H54 (cell line): Measurements from ENCODE around the gene VAMP4.

Experiments
- DNase-seq: peaks from one replicate; pipeline ENCODE4 v3.0.0; 2011; ENCODE audit warnings: low spot score, mixed read lengths; ENCODE audit not compliant: insufficient read length
- FAIRE-seq: peaks from 3 replicates; lab custom pipeline; 2011; peaks lifted over from hg19 to GRCh38; lab: Jason Lieb, UNC
- POLR2A ChIP-seq: IDR thresholded peaks from 2 replicates; pipeline ENCODE4 v1.6.1; 2011; ENCODE audit warnings: low read depth, mild to moderate bottlenecking, low read length

VAMP4 gene, protein sequence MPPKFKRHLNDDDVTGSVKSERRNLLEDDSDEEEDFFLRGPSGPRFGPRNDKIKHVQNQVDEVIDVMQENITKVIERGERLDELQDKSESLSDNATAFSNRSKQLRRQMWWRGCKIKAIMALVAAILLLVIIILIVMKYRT

DNA sequence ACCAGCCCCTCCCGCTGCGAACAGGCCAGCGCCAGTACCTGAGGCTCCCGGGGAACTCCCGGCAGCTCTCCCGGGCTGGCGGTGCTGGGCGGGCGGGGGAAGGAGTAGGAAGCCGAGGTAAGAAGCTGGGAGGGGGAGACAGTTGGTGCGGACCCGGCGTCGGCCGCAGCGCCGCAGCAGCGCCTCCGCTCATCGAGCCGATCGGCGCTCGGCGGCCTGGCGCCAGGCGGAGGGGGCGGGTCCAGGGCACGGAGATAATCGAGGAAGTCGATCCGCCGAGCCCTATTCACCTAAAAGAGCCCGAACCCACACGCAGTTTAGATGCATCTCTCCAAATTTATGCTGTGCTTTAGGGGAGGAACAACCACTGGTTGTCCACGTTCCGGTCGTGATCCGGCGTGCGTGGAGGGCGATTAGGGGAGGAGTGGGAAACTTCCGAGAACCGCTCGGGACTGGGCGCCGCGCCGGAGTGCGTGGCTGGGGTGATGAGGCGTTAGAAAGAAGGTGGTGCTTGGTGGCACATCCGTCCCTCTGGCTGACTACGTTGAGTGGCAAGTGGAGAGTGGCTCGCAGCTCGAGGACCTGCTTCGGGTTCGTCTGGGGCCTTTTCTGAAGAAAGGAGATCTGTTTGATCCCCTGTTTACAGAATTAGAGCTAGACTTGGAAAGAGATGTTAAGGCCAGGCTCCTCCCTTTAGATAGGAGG is at the start of gene VAMP4:
TSS of gene VAMP4 (minus strand) at position 194 of the 705 bp plus-strand sequence. CDS start 3,651 bp downstream, outside the sequence.
- FAIRE-seq (no peak), DNase-seq (peak; percentile 61)

DNA sequence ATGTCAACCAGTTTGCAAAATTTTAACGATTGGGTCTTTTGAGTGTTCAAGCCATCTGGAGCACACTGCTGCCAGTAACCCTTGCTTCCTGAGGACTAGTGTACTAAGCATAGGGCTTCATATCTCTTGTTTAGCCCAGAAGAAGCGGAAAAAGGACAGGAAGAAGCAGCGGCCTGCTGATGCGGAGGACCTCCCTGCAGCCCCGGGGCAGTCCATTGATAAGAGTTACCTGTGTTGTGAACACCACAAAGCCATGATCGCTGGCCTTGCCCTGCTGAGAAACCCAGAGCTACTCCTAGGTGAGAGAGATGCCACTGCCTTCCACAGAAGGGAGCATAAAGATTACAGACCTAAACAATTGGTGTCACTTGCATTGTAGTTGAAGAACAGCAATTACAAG is 48.5 kb upstream of the VAMP4 start:
- TF ChIP-seq POLR2A, result no peak
- FAIRE-seq, result no peak
- no peak for DNase-seq

More for the DNA sequence above, at the start of gene VAMP4:
- peak; percentile 71 for TF ChIP-seq POLR2A

DNA sequence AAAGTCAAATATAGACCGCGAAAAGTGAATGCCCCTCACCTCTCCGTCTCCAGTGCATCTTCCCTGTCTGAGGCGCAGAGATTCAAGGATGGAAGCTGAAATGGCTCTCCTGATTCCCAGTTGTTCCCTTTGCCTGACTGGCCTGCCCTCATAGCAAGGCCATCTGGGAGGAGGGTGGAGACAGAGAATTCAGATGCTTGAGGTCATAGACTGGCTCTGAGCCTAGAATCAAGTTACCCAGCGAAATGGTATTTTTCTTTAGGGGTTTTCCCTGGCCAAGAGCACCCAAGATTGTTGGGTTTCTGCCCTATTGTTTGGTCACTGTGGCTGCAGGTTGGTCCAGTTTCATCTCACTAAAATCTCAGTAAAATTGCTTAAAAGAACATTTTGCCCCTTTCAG is 46.8 kb upstream of the VAMP4 start:
- peak; percentile 27 for DNase-seq
- TF ChIP-seq POLR2A, result no peak
- no peak for FAIRE-seq

DNA sequence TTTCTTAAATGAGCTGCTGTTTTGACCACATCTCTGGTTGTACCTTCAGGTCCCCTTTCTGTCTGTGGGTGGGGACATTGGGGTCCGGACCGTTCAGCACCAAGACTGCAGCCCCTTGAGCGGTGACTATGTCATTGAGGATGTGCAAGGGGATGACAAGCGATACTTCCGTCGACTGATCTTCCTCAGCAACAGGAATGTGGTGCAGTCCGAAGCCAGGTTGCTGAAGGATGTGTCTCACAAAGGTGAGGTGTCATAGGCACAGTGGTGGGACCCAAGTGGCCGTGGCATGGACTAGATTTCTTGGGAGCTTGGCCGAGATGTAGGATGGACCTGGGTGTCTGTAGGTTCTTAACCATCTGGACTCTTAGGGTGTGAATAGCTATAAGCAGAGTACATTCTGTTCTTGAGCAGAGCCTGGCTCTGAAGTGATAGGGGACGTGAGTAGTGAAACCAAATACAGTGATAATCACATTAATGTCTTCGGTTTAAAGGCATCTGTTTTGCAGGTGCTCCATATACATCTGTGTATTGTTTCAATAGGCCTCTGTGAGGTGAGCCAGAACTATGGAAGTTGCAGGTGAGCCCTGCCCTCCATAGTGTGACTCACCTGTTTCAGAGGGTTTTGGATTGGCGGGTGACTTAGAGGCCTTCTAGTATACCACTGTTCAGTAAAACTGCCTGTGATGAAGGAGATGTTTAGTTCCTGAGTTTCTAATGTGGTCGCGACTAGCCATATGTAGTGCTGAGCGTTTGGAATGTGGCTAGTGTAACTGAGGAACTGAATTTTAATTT is 46.0 kb upstream of the VAMP4 start:
- FAIRE-seq, result no peak
- DNase-seq, result no peak
- TF ChIP-seq POLR2A, result no peak

DNA sequence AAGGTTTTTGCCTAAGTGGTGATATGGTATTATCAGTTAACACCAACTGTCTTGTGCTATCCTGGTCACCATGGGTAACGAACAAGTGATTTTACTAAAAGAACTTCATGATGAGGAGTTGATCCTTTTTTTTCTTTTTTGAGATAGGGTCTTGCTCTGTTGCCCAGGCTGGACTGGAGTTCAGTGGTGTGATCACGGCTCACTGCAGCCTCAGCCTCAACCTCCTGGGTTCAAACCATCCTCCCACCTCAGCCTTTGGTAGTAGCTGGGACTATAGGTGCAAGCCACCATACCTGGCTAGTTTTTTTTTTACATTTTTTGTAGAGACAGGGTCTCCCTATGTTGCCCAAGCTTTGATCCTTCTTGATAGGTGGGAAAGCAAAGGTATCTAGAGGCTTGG is 44.7 kb upstream of the VAMP4 start:
- FAIRE-seq, result no peak
- no peak for DNase-seq
- TF ChIP-seq POLR2A, result no peak

DNA sequence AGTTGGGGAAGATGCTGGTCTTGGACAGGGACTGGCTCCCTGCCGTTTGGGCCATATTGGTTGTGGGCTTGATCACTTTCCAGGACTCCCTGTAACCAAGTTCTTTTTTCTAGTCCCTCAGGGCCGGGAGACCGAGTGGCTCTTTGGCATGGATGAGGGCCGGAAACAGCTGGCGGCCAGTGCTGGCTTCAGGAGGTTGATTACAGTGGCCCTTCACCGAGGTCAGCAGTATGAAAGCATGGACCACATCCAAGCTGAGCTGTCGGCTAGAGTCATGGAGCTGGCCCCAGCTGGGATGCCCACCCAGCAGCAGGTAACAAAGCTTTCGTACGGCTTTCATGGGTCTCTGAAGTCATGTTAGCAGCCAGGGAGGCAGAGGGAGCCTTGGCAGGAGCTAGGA is 43.9 kb upstream of the VAMP4 start:
- TF ChIP-seq POLR2A, result no peak
- FAIRE-seq, result no peak
- DNase-seq, result no peak

DNA sequence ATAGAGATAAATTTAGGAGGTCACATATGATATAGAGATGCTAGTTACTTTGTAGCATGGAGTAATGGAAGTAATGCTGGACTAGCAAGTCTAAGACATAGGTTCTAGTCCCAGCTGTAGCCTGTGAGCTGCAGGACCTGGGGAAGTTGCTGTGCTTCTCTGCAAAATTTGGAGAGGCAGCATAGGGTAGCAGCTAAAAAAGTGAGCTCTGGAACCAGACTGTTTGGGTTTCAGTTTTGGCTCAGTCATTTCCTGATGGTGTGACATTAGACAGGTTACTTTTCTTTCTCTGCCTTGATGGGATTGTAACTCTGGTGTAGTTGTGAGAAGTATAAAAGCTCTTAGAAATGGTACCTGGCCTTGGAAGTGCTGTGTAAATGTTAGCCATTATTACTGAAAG is 42.9 kb upstream of the VAMP4 start:
- DNase-seq (no peak), FAIRE-seq (no peak)
- TF ChIP-seq POLR2A, result no peak

DNA sequence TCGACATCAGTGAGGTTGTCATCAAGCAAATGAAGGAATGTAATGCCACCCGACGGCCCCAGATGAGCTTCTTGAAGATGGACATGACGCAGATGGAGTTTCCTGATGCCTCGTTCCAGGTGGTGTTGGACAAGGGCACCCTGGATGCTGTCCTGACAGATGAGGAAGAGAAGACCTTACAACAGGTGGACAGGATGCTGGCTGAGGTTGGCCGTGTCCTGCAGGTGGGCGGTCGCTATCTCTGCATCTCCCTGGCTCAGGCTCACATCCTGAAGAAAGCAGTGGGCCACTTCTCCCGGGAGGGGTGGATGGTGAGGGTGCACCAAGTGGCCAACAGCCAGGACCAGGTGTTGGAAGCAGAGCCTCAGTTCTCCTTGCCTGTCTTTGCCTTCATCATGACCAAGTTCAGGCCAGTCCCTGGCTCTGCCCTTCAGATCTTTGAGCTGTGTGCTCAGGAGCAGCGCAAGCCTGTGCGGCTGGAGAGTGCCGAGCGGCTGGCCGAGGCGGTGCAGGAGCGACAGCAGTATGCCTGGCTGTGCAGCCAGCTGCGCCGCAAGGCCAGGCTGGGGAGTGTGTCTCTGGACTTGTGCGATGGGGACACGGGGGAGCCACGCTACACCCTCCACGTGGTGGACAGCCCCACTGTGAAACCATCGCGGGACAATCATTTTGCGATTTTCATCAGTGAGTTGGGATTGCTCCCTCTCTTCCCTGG is 42.1 kb upstream of the VAMP4 start:
- DNase-seq (no peak), FAIRE-seq (no peak)

DNA sequence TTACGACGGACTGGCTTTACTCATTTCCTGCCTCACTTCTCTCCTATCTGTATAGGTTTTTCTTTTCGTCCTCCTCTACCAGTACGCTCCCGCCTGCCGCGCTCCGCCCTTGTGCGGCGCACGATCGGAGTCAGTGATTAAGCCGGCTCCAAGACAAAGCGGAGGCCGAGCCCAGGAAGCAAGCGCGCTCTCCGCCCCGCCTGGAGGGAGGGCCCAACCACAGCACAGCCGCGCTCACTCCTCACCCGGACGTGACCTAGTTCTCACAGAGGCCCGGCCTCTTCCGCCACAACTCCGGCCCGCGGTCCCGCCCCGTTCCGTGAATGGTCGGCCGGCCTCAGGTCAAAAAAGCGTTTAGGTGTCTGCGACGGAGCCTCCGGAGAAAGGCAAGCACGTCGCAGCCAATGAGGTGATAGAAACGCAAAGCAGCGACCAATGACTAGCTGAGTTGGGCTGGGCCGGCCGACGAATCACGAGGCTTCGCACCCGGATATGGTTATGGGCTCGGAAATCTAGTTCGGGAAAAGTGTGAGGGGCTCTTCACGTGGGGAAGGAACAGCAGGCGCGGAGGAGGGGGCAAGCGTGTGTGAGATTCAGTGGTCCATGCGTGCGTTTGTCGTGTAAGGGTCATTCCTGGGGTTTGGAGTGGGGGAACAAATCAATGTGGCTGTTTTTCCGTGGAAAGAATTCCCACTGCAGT is 39.5 kb upstream of the VAMP4 start, which contains the start of gene METTL13:
TSS of gene METTL13 (plus strand) at position 485 of the 700 bp plus-strand sequence. CDS start 308 bp downstream, outside the sequence.
- peak; percentile 92 for DNase-seq
- peak; percentile 36 for FAIRE-seq
- peak; percentile 90 for TF ChIP-seq POLR2A

More for the DNA sequence above, 42.1 kb upstream of the VAMP4 start:
- no peak for TF ChIP-seq POLR2A

DNA sequence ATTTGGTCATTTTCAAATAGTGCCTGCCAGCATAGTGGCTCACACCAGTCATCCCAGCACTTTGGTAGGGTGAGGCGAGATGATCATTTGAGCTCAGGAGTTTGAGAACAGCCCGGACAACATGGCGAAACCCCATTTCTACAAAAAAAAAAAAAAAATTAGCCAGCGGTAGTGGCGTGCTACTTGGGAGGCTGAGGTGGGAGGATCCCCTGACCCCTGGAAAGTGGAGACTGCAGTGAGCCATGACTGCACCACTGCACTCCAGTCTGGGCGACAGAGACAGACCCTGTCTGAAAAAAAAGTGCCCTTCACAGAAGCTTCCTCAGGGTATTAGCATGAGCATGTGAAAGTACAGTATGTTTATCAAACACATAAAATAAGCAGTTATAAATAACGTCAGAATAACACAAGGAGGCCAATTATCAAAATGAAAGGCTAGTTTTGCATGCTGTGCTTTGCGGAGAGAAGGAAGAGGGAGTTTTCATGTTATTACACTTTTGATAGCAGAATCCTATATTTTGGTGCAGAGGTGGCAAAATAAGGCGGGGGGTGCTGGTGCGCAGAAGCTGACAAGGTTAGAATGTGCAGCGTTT is 38.8 kb upstream of the VAMP4 start:
- TF ChIP-seq POLR2A, result no peak
- no peak for FAIRE-seq
- DNase-seq, result no peak

DNA sequence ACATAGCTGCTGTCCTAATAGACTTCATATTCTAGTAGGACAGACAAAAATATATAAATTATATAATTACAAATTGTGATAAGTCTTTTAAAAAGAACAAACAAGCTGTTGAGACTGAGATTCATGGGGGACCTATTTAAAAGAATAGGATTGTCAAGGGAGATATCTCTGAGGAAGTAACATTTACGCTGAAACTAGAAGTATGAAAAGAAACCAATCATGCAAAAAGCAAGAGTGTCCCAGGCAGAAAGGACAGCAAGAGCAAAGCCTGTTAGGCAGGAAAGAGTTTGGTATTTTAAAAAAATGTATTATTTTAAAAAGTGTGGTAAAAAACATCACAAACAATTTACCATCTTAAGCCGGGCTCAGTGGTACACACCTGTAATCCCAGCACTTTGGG is 30.4 kb upstream of the VAMP4 start:
- TF ChIP-seq POLR2A, result no peak
- DNase-seq (no peak), FAIRE-seq (no peak)

DNA sequence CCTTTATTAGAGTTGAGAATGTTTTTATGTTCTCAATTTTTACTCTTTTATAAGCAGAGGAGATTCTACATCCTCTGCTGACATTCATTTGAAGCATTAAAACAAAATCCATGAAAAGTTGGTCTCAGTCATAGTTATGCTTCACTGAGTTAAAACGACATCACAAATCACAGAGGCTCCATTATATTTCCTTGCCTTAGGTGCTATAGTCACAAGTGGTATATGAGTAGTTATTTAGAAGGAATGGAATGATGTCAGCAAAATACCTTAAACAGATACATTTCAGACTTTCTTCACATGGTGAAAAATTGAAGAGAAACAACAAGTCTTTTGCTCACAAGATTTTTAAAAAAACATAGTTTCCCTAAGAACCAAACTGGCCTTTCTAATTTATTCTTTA is 27.9 kb upstream of the VAMP4 start:
- DNase-seq (no peak), FAIRE-seq (no peak)
- no peak for TF ChIP-seq POLR2A

DNA sequence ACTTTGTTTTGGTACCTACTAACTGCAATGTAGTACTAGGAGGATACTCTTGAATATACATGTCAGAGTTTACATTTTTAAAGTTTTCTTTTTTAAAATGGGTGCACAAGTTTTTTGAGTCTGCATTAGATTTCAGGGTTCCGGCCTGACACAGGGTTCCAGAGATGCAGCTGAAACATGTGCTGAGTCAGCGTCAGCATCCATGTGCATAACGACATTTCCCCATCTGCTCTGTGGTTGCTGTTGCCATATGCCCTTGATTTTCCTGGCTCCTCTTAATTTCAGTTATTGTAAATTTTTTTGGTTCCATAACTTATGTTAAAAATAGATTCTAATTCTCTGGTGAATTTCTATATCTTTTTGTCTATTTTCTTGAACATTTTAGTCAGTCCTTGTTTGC is 27.3 kb upstream of the VAMP4 start:
- DNase-seq, result no peak
- no peak for TF ChIP-seq POLR2A
- no peak for FAIRE-seq
